H1 (cell line): ENCODE measurements around the gene STIM1. TPM values are rescaled to one million over a fixed set of nuclear protein-coding genes. Genes with fewer than 3 reads are reported as not detected.

Source experiments
- CTCF ChIA-PET: fragments of 300-600 bp; sonication (Branson Sonifier 250); formaldehyde crosslinking; loops from one replicate; lab custom pipeline; 2021; ENCODE audit not compliant: partially characterized antibody; lab: Charles Lee
- POLR2A ChIA-PET: fragments of 300-600 bp; sonication (Branson Sonifier 250); formaldehyde crosslinking; loops from one replicate; lab custom pipeline; 2021; ENCODE audit warnings: inconsistent platforms; ENCODE audit not compliant: partially characterized antibody; lab: Charles Lee
- DNase-seq, 2 experiments: peaks; one replicate each; pipeline versions ENCODE4 v3.0.0 to v3.0.0-alpha.2; 2010 to 2022; ENCODE audit warnings: low spot score in 2 of 2, low read depth in 1 of 2, mixed read lengths in 1 of 2
- FAIRE-seq: peaks from 2 replicates; lab custom pipeline; 2011; peaks lifted over from hg19 to GRCh38; lab: Jason Lieb, UNC
- H2AFZ ChIP-seq: 2 replicates; pipeline ENCODE4 v1.8.1; 2012; ENCODE audit warnings: low read length, inconsistent platforms
- H2AK5ac ChIP-seq: 2 replicates; pipeline ENCODE4 v1.6.1; 2013; ENCODE audit warnings: low read depth, low read length
- H2BK120ac ChIP-seq: replicated peaks from 2 replicates; pipeline ENCODE3; 2013; ENCODE audit warnings: low read depth, low read length, inconsistent platforms
- H2BK12ac ChIP-seq: 2 replicates; pipeline ENCODE4 v1.6.1; 2013; ENCODE audit warnings: low read depth, low read length
- H2BK15ac ChIP-seq: 2 replicates; pipeline ENCODE4 v1.6.1; 2013; ENCODE audit warnings: low read length
- H2BK20ac ChIP-seq: 2 replicates; pipeline ENCODE4 v1.6.1; 2013; ENCODE audit warnings: low read length
- H2BK5ac ChIP-seq: 2 replicates; pipeline ENCODE4 v1.6.1; 2013; ENCODE audit warnings: low read depth, low read length
- H3K14ac ChIP-seq: 2 replicates; pipeline ENCODE4 v1.6.1; 2013; ENCODE audit warnings: inconsistent platforms; ENCODE audit not compliant: insufficient read length
- H3K18ac ChIP-seq: 2 replicates; pipeline ENCODE4 v1.6.1; 2013; ENCODE audit warnings: low read length; ENCODE audit errors: extremely low read depth
- H3K23ac ChIP-seq: 2 replicates; pipeline ENCODE4 v1.6.1; 2013; ENCODE audit warnings: inconsistent platforms; ENCODE audit not compliant: insufficient read length
- H3K23me2 ChIP-seq: 2 replicates; pipeline ENCODE4 v1.6.1; 2013; ENCODE audit warnings: low read depth, low read length
- H3K27ac ChIP-seq: 2 replicates; pipeline ENCODE4 v1.6.1; 2011; ENCODE audit warnings: low read depth, low read length, inconsistent platforms
- H3K27me3 ChIP-seq, 4 experiments: replicated peaks in 1 of 4; 1 replicate in 1 of 4; 2 replicates in 3 of 4; pipeline versions ENCODE4 v1.6.1 to v1.8.1; 2011 to 2013; ENCODE audit warnings: low read length in 3 of 4, mild to moderate bottlenecking in 3 of 4, inconsistent platforms in 2 of 4, mixed read lengths in 2 of 4, moderate library complexity in 1 of 4; ENCODE audit not compliant: control insufficient read depth in 3 of 4, insufficient read depth in 3 of 4; ENCODE audit errors: extremely low read depth in 1 of 4
- H3K36me3 ChIP-seq, 4 experiments: 2 replicates each; pipeline versions ENCODE4 v1.6.1 to v1.8.1; 2011 to 2013; ENCODE audit warnings: mild to moderate bottlenecking in 4 of 4, low read length in 3 of 4, moderate library complexity in 2 of 4, control low read depth in 1 of 4, inconsistent platforms in 1 of 4; ENCODE audit not compliant: insufficient read depth in 4 of 4, control insufficient read depth in 2 of 4
- H3K4ac ChIP-seq: replicated peaks from 2 replicates; pipeline ENCODE3; 2013; ENCODE audit warnings: low read length, low read depth, mixed read lengths, inconsistent platforms; ENCODE audit not compliant: insufficient read length
- H3K4me1 ChIP-seq, 4 experiments: replicated peaks in 1 of 4; 1 replicate in 1 of 4; 2 replicates in 3 of 4; pipeline versions ENCODE4 v1.6.1 to v1.8.1; 2011 to 2013; ENCODE audit warnings: low read length in 3 of 4, inconsistent platforms in 2 of 4, mixed read lengths in 1 of 4; ENCODE audit not compliant: insufficient read depth in 4 of 4, control insufficient read depth in 3 of 4
- H3K4me2 ChIP-seq, 2 experiments: 2 replicates each; pipeline versions ENCODE4 v1.6.1 to v1.8.1; 2011 to 2013; ENCODE audit warnings: low read depth in 2 of 2, low read length in 2 of 2, control low read depth in 1 of 2, inconsistent platforms in 1 of 2, mild to moderate bottlenecking in 1 of 2; ENCODE audit not compliant: insufficient read depth in 1 of 2
- H3K4me3 ChIP-seq, 4 experiments: fragments of 200-600, 300-600 bp in 1 of 4; sonication (generic), shearing (Covaris generic), sonication (Bioruptor Twin) in 1 of 4; 2 replicates each; pipeline versions ENCODE4 v1.5.1 to v1.8.1; 2011 to 2016; ENCODE audit warnings: low read length in 4 of 4, low read depth in 3 of 4, control low read depth in 2 of 4, inconsistent platforms in 2 of 4, mild to moderate bottlenecking in 2 of 4, mixed read lengths in 1 of 4, moderate library complexity in 1 of 4; ENCODE audit not compliant: insufficient read depth in 2 of 4; ENCODE audit errors: extremely low read depth in 1 of 4
- H3K56ac ChIP-seq: replicated peaks from 2 replicates; pipeline ENCODE3; 2013; ENCODE audit warnings: low read depth, mild to moderate bottlenecking, mixed read lengths, low read length, inconsistent platforms; ENCODE audit not compliant: insufficient read length
- H3K79me1 ChIP-seq: 2 replicates; pipeline ENCODE4 v1.6.1; 2013; ENCODE audit warnings: low read depth, low read length, control low read depth
- H3K79me2 ChIP-seq, 2 experiments: 2 replicates each; pipeline versions ENCODE4 v1.6.1 to v1.8.1; 2012 to 2013; ENCODE audit warnings: low read length in 2 of 2, mild to moderate bottlenecking in 2 of 2, inconsistent platforms in 1 of 2; ENCODE audit not compliant: insufficient read depth in 2 of 2, control insufficient read depth in 1 of 2
- H3K9ac ChIP-seq, 4 experiments: replicated peaks in 1 of 4; 1 replicate in 1 of 4; 2 replicates in 3 of 4; pipeline versions ENCODE4 v1.6.1 to v1.8.1; 2011 to 2013; ENCODE audit warnings: low read depth in 3 of 4, low read length in 3 of 4, control low read depth in 2 of 4, mild to moderate bottlenecking in 2 of 4, moderate library complexity in 2 of 4, inconsistent platforms in 1 of 4; ENCODE audit errors: extremely low read depth in 1 of 4
- H3K9me3 ChIP-seq, 2 experiments: 2 replicates each; pipeline versions ENCODE4 v1.6.1 to v1.8.1; 2012 to 2013; ENCODE audit warnings: mild to moderate bottlenecking in 2 of 2, moderate library complexity in 2 of 2, control low read depth in 1 of 2, inconsistent platforms in 1 of 2, low read depth in 1 of 2, low read length in 1 of 2, mixed read lengths in 1 of 2; ENCODE audit not compliant: insufficient read depth in 2 of 2
- H4K20me1 ChIP-seq, 2 experiments: replicated peaks in 1 of 2; 2 replicates each; pipeline versions ENCODE3 to v1.8.1; 2011 to 2013; ENCODE audit warnings: inconsistent platforms in 2 of 2, low read length in 2 of 2, mild to moderate bottlenecking in 1 of 2; ENCODE audit not compliant: insufficient read depth in 2 of 2, control insufficient read depth in 1 of 2
- H4K5ac ChIP-seq: 2 replicates; pipeline ENCODE4 v1.6.1; 2013; ENCODE audit warnings: low read length, low read depth, mixed read lengths, inconsistent platforms; ENCODE audit not compliant: insufficient read length
- H4K8ac ChIP-seq: 2 replicates; pipeline ENCODE4 v1.8.0; 2013; ENCODE audit warnings: mild to moderate bottlenecking, moderate library complexity, low read length, inconsistent platforms; ENCODE audit not compliant: insufficient read depth; ENCODE audit errors: extremely low read depth
- H4K91ac ChIP-seq: replicated peaks from 2 replicates; pipeline ENCODE3; 2013; ENCODE audit warnings: low read length, mixed read lengths, inconsistent platforms; ENCODE audit not compliant: insufficient read length
- CREB1 ChIP-seq: IDR thresholded peaks from 2 replicates; pipeline ENCODE4 v1.6.1; 2012; ENCODE audit warnings: inconsistent platforms
- EZH2 ChIP-seq: fragments of 200-600 bp; sonication (generic); IDR thresholded peaks from 2 replicates; pipeline ENCODE4 v1.7.1; 2012; ENCODE audit warnings: low read depth, mild to moderate bottlenecking, moderate library complexity, low read length, inconsistent platforms; ENCODE audit not compliant: severe bottlenecking
- HDAC2 ChIP-seq, 2 experiments: fragments of 300-600 bp in 1 of 2; sonication (generic) in 1 of 2; IDR thresholded peaks; 2 replicates each; pipeline ENCODE4 v1.6.1; 2011 to 2012; ENCODE audit warnings: low read depth in 2 of 2, low read length in 2 of 2, mild to moderate bottlenecking in 2 of 2, moderate library complexity in 2 of 2, borderline replicate concordance in 1 of 2, inconsistent platforms in 1 of 2
- SAP30 ChIP-seq: fragments of 300-600 bp; sonication (generic); IDR thresholded peaks from 2 replicates; pipeline ENCODE4 v1.7.1; 2012; ENCODE audit warnings: low read length, moderate library complexity, mild to moderate bottlenecking, inconsistent platforms; ENCODE audit not compliant: insufficient read depth, insufficient replicate concordance
- SP1 ChIP-seq: IDR thresholded peaks from 2 replicates; pipeline ENCODE4 v1.6.1; 2011; ENCODE audit warnings: low read depth, low read length
- SUZ12 ChIP-seq: fragments of 200-600 bp; sonication (generic); IDR thresholded peaks from 2 replicates; pipeline ENCODE4 v1.6.1; 2012; ENCODE audit warnings: mild to moderate bottlenecking, inconsistent platforms, low read length, moderate library complexity, mixed read lengths
- WGBS, 2 experiments: shearing (Covaris generic) in 1 of 2; methylation state at CpG; one replicate each; pipeline versions ENCODE4 v1.1.6 to v1.1.7; 2013 to 2015; ENCODE audit warnings: low lambda C conversion rate in 2 of 2, mixed read lengths in 2 of 2, inconsistent platforms in 1 of 2, low coverage in 1 of 2, missing lambda C conversion rate in 1 of 2; ENCODE audit not compliant: insufficient replicate concordance in 2 of 2, insufficient coverage in 1 of 2, insufficient read length in 1 of 2; ENCODE audit errors: extremely low coverage in 1 of 2, missing lambda C conversion rate in 1 of 2; 5-methylcytosine and 5-hydroxymethylcytosine counted together
- polyA plus RNA-seq, 7 experiments: library from polyadenylated mRNA; depleted of rRNA in 3 of 7; stranded (reverse) in 5 of 7; unstranded in 2 of 7; fragments of >200 nt in 5 of 7; fragments of 200-250 nt in 2 of 7; gene quantifications; 1 replicate in 5 of 7; 2 replicates in 1 of 7; 4 replicates in 1 of 7; pipeline versions ENCODE4 v1.2.1 to v1.2.3, GENCODE V29; 2011 to 2013; ENCODE audit warnings: missing spikeins in 2 of 7, mixed read lengths in 2 of 7
- total RNA-seq: library from RNA; stranded (reverse); fragmentation: NEBNext Ultra II Directional; extraction: Animal tissue kit (Norgen Biotek cat#: 25700); gene quantifications from 2 replicates; pipeline ENCODE4 v1.2.1, GENCODE V29; 2021

STIM1 gene
- total and polyA plus RNA-seq, 2 of the 8 experiments (the other 6 are each of a cell fraction or from before 2014, with no cell fraction given) = 11.1 to 12.2 TPM

- FAIRE-seq = no peak
- POLR2A ChIA-PET = no interaction called here
- TF ChIP-seq HDAC2 (IDR thresholded peaks at IDR 0.05; ENCODE audit: borderline replicate concordance in 1 of 2, low read depth in 2 of 2, low read length in 2 of 2) (no peak), CREB1 (no peak), SUZ12 (no peak), EZH2 (no peak), SP1 (no peak), SAP30 (no peak)
These were observed 99.2 kb downstream of the STIM1 start for GRCh38 chr11:3954448-3955298.

More at GRCh38 chr11:3954448-3955298, 99.2 kb downstream of the STIM1 start:
- no peak overlapping the region for H3K4me3 ChIP-seq
- H2AFZ ChIP-seq = no peak overlapping the region
- no peak overlapping the region for H2AK5ac ChIP-seq
- 94% methylated on average over 3 of the region's 3 CpGs; no CpG with 5 or more reads in 1 of the 2 experiments for WGBS, 2 experiments
- no peak overlapping the region for H3K56ac ChIP-seq
- no peak overlapping the region for H3K18ac ChIP-seq
- no peaks in the 10 kb centered on the region for H3K36me3 ChIP-seq
- no peak overlapping the region for H4K91ac ChIP-seq
- H3K4ac ChIP-seq = no peak overlapping the region
- H3K4me1 ChIP-seq = peaks cover 0 to 3% (median 2%) of the 10 kb centered on the region in 4 experiments; a peak in 4 of 7 replicates
- no peak overlapping the region for H2BK5ac ChIP-seq
- H3K79me1 ChIP-seq = no peaks in the 10 kb centered on the region
- H3K23me2 ChIP-seq = no peaks in the 10 kb centered on the region
- H3K9me3 ChIP-seq = no peaks in the 10 kb centered on the region
- H4K5ac ChIP-seq = no peak overlapping the region
- CTCF ChIA-PET = interaction anchor here (0.7 to 1.1 kb wide), 3 partner anchors 13 to 118 kb away, joined by 3 to 4 read pairs (median 4); no protein-coding TSS in a partner anchor
- H2BK12ac ChIP-seq = no peak overlapping the region
- H2BK20ac ChIP-seq = no peak overlapping the region
- no peaks in the 10 kb centered on the region for H3K27me3 ChIP-seq
- H3K14ac ChIP-seq = no peak overlapping the region
- no peak overlapping the region for H2BK120ac ChIP-seq
- no peak for DNase-seq
- no peak overlapping the region for H3K23ac ChIP-seq
- no peak overlapping the region for H3K4me2 ChIP-seq
- no peak overlapping the region for H2BK15ac ChIP-seq
- no peaks in the 10 kb centered on the region for H3K79me2 ChIP-seq
- H3K9ac ChIP-seq = no peak overlapping the region
- H4K20me1 ChIP-seq = no peaks in the 10 kb centered on the region
- no peak overlapping the region for H3K27ac ChIP-seq
- H4K8ac ChIP-seq = no peak overlapping the region
